Measurements from ENCODE around the gene UPK2.
A peak's percentile ranks its signal among the peaks of the same experiment; 100 is the strongest.
"Not testable (repeated sequence)": the region's sequence is repeated elsewhere in the genome, so short reads cannot be mapped to it uniquely, and the experiment has no call there.

Gene UPK2

GRCh38 chr11:118957968-118958367, 1.9 kb downstream of the UPK2 start:
- no peak overlapping the region for H2AFZ ChIP-seq (ENCODE audit: low read depth, low read length)
- H3K9ac ChIP-seq (ENCODE audit: low read depth, low read length), result no peak overlapping the region
- ATAC-seq (ENCODE audit: insufficient read depth, low read depth), result no peak
- no peak overlapping the region for H3K27ac ChIP-seq (ENCODE audit: low read length)
- no peak overlapping the region for H3K4me3 ChIP-seq (ENCODE audit: low read depth in 1 of 2, low read length in 2 of 2)
- no peak overlapping the region for H3K4me2 ChIP-seq (ENCODE audit: insufficient read depth, low read length)
- DNase-seq, result no peak
- H3K4me1 ChIP-seq (ENCODE audit: insufficient read depth, low read length), result no peaks in the 10 kb centered on the region
- H3K36me3 ChIP-seq (ENCODE audit: insufficient read depth, low read length), result no peaks in the 10 kb centered on the region
- H3K27me3 ChIP-seq (ENCODE audit: insufficient read depth, low read length, poor library complexity), result no peaks in the 10 kb centered on the region
- no peaks in the 10 kb centered on the region for H3K9me3 ChIP-seq (ENCODE audit: insufficient read depth, low read length, severe bottlenecking)
- H4K20me1 ChIP-seq (ENCODE audit: insufficient read depth, low read length), result no peaks in the 10 kb centered on the region
- no peak for TF ChIP-seq EZH2 (IDR thresholded peaks at IDR 0.05; ENCODE audit: borderline replicate concordance, low read depth, low read length, severe bottlenecking)
- no peak for TF ChIP-seq CTCF (IDR thresholded peaks at IDR 0.05; ENCODE audit: borderline replicate concordance, extremely low read depth, low read length, poor library complexity, severe bottlenecking)
- no peaks in the 10 kb centered on the region for H3K79me2 ChIP-seq (ENCODE audit: insufficient read depth, low read length)

GRCh38 chr11:118958577-118958976, 2.5 kb downstream of the UPK2 start:
- Histone ChIP-seq H3K4me3 (ENCODE audit: low read depth in 1 of 2, low read length in 2 of 2) (no peak overlapping the region), H3K27me3 (ENCODE audit: insufficient read depth, low read length, poor library complexity) (no peaks in the 10 kb centered on the region)
- no peak for ATAC-seq (ENCODE audit: insufficient read depth, low read depth)

GRCh38 chr11:118961189-118961588, 5.1 kb downstream of the UPK2 start:
- H3K9ac ChIP-seq (ENCODE audit: low read depth, low read length), result no peak overlapping the region
- no peaks in the 10 kb centered on the region for H3K9me3 ChIP-seq (ENCODE audit: insufficient read depth, low read length, severe bottlenecking)
- H3K27ac ChIP-seq (ENCODE audit: low read length), result no peak overlapping the region
- H3K79me2 ChIP-seq (ENCODE audit: insufficient read depth, low read length), result no peaks in the 10 kb centered on the region
- no peak for DNase-seq
- no peak overlapping the region for H2AFZ ChIP-seq (ENCODE audit: low read depth, low read length)
- no peaks in the 10 kb centered on the region for H3K4me1 ChIP-seq (ENCODE audit: insufficient read depth, low read length)
- ATAC-seq (ENCODE audit: insufficient read depth, low read depth), result no peak
- no peak overlapping the region for H3K4me2 ChIP-seq (ENCODE audit: insufficient read depth, low read length)
- no peaks in the 10 kb centered on the region for H3K36me3 ChIP-seq (ENCODE audit: insufficient read depth, low read length)
- TF ChIP-seq EZH2 (IDR thresholded peaks at IDR 0.05; ENCODE audit: borderline replicate concordance, low read depth, low read length, severe bottlenecking) (no peak), CTCF (IDR thresholded peaks at IDR 0.05; ENCODE audit: borderline replicate concordance, extremely low read depth, low read length, poor library complexity, severe bottlenecking) (no peak)
- no peaks in the 10 kb centered on the region for H3K27me3 ChIP-seq (ENCODE audit: insufficient read depth, low read length, poor library complexity)
- no peaks in the 10 kb centered on the region for H4K20me1 ChIP-seq (ENCODE audit: insufficient read depth, low read length)
- H3K4me3 ChIP-seq (ENCODE audit: low read depth in 1 of 2, low read length in 2 of 2), result no peak overlapping the region

More at GRCh38 chr11:118958577-118958976, 2.5 kb downstream of the UPK2 start:
- H3K4me1 ChIP-seq (ENCODE audit: insufficient read depth, low read length), result no peaks in the 10 kb centered on the region
- H3K27ac ChIP-seq (ENCODE audit: low read length), result no peak overlapping the region
- TF ChIP-seq EZH2 (IDR thresholded peaks at IDR 0.05; ENCODE audit: borderline replicate concordance, low read depth, low read length, severe bottlenecking) (no peak), CTCF (IDR thresholded peaks at IDR 0.05; ENCODE audit: borderline replicate concordance, extremely low read depth, low read length, poor library complexity, severe bottlenecking) (no peak)
- H3K4me2 ChIP-seq (ENCODE audit: insufficient read depth, low read length), result no peak overlapping the region
- no peaks in the 10 kb centered on the region for H3K36me3 ChIP-seq (ENCODE audit: insufficient read depth, low read length)
- no peaks in the 10 kb centered on the region for H4K20me1 ChIP-seq (ENCODE audit: insufficient read depth, low read length)
- DNase-seq, result no peak
- no peak overlapping the region for H3K9ac ChIP-seq (ENCODE audit: low read depth, low read length)
- H3K9me3 ChIP-seq (ENCODE audit: insufficient read depth, low read length, severe bottlenecking), result no peaks in the 10 kb centered on the region
- no peaks in the 10 kb centered on the region for H3K79me2 ChIP-seq (ENCODE audit: insufficient read depth, low read length)
- no peak overlapping the region for H2AFZ ChIP-seq (ENCODE audit: low read depth, low read length)

GRCh38 chr11:118961591-118961990, 5.5 kb downstream of the UPK2 start:
- Histone ChIP-seq H4K20me1 (ENCODE audit: insufficient read depth, low read length) (no peaks in the 10 kb centered on the region), H2AFZ (ENCODE audit: low read depth, low read length) (no peak overlapping the region), H3K4me2 (ENCODE audit: insufficient read depth, low read length) (no peak overlapping the region), H3K9ac (ENCODE audit: low read depth, low read length) (no peak overlapping the region), H3K79me2 (ENCODE audit: insufficient read depth, low read length) (no peaks in the 10 kb centered on the region), H3K27ac (ENCODE audit: low read length) (no peak overlapping the region), H3K4me1 (ENCODE audit: insufficient read depth, low read length) (no peaks in the 10 kb centered on the region), H3K27me3 (ENCODE audit: insufficient read depth, low read length, poor library complexity) (no peaks in the 10 kb centered on the region), H3K36me3 (ENCODE audit: insufficient read depth, low read length) (no peaks in the 10 kb centered on the region), H3K9me3 (ENCODE audit: insufficient read depth, low read length, severe bottlenecking) (no peaks in the 10 kb centered on the region), H3K4me3 (ENCODE audit: low read depth in 1 of 2, low read length in 2 of 2) (no peak overlapping the region)
- TF ChIP-seq CTCF (IDR thresholded peaks at IDR 0.05; ENCODE audit: borderline replicate concordance, extremely low read depth, low read length, poor library complexity, severe bottlenecking), result no peak
- DNase-seq (no peak), ATAC-seq (ENCODE audit: insufficient read depth, low read depth) (0 out of 3 replicates have a peak, but pooled peaks have one; percentile 17)

GRCh38 chr11:118969508-118969907, 13.4 kb downstream of the UPK2 start:
- not testable (repeated sequence) for H3K9ac ChIP-seq (ENCODE audit: low read depth, low read length); H3K27ac ChIP-seq (ENCODE audit: low read length); H3K79me2 ChIP-seq (ENCODE audit: insufficient read depth, low read length); H4K20me1 ChIP-seq (ENCODE audit: insufficient read depth, low read length); H3K4me3 ChIP-seq (ENCODE audit: low read depth in 1 of 2, low read length in 2 of 2); H3K9me3 ChIP-seq (ENCODE audit: insufficient read depth, low read length, severe bottlenecking); DNase-seq; H3K4me1 ChIP-seq (ENCODE audit: insufficient read depth, low read length); H3K27me3 ChIP-seq (ENCODE audit: insufficient read depth, low read length, poor library complexity); H2AFZ ChIP-seq (ENCODE audit: low read depth, low read length); H3K4me2 ChIP-seq (ENCODE audit: insufficient read depth, low read length); ATAC-seq (ENCODE audit: insufficient read depth, low read depth); H3K36me3 ChIP-seq (ENCODE audit: insufficient read depth, low read length)
